Stimulated activated CD4-positive, alpha-beta T cell treated with anti-CD3 and anti-CD28 coated beads, TNF-alpha, amount 100 ng/mL, for 4 hours (primary cell): ENCODE results near the gene TMEM156.
"Not testable (repeated sequence)": the region's sequence is repeated elsewhere in the genome, so short reads cannot be mapped to it uniquely, and the experiment has no call there.

Experiments
- DNase-seq, 3 experiments: peaks; one replicate each; pipeline ENCODE4 v3.0.0-alpha.2; 2020; ENCODE audit warnings: low read depth in 3 of 3

Gene TMEM156

DNA sequence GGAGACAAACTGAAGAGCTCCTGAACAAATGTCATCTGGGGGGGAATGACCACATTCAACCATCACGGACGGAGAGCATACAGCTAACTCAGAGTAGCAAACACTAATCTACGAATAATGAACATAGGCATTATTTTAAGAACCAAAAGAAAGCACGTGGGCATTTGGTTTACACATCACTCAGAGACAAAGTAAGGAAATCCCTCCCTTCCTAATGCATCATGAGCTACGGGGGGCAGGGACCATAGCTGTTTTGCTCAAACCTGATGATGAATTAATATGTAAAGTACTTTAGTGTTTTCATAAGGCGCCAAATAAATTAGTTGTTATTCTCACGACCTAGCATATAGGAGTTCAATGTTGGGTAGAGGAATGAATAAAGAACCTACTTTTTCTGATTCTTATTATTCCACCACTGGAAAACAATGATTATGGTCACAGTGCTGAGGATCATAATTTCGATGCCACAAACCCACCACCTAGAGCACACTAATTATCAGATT is 11.7 kb upstream of the TMEM156 start:
- no peak for DNase-seq

- no peak for DNase-seq
Measured at GRCh38 chr4:39043058-39043860, 11.1 kb upstream of the TMEM156 start.

DNA sequence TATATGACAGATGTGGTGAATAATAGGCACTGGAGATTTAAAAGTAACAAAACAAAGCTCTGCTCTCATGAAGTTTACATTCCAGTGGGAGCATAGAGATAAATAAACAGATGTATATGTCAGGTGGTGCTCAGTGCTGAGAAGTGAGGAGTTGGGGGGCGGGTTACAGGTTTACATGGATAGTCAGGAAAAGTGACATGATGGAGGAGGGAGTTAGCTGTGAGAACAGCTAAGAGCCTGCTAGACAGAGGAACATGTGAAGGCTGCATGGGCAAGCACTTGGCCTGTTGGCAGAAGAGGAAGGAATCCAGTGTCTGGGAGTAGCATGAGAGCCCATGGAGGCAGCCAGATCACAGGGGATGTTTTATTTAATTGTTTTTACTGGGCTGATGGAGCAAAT is 10.2 kb upstream of the TMEM156 start:
- DNase-seq: no peak

DNA sequence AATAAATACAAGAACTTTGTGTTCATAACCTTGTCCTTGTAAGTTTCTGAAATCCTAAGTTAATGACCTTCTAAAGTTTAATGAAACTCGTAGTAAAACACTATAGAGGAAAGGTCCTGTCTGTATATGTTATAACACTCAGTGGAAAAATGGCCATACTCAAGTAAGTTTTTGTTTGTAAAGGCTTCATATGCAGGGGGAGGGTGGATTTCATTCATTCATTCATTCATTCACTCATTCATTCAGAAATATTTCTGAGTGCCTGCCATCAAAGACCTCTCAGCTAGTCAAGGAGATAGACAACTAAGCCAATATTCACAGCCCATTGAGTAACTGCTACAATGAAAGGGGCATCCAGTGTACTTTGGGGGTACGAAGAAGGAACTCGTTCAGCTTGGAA is 6.9 kb upstream of the TMEM156 start:
- DNase-seq: no peak

- DNase-seq: no peak
Measured at GRCh38 chr4:39037941-39038340, 5.7 kb upstream of the TMEM156 start.

GRCh38 chr4:39037491-39037825 is 5.2 kb upstream of the TMEM156 start:
- DNase-seq: no peak

DNA sequence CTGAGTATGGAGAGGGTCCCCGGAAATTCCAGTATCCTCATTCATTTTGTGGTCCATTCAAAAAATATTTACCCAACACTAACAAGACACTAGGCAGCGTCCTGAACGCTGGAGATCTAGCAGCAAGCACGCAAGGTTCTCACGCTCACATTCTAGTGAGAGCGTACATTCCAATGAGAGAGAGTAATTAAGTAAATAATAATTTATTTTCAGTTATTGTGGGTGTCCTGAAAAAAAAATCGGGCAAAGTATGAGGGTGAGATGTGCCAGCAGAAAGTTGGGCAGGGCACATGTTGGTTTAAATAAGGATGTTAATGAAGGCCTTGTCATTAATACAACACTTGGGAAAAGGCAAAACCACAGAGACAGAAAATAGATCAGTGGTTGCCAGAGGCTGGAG is 4.0 kb upstream of the TMEM156 start:
- DNase-seq: no peak

DNA sequence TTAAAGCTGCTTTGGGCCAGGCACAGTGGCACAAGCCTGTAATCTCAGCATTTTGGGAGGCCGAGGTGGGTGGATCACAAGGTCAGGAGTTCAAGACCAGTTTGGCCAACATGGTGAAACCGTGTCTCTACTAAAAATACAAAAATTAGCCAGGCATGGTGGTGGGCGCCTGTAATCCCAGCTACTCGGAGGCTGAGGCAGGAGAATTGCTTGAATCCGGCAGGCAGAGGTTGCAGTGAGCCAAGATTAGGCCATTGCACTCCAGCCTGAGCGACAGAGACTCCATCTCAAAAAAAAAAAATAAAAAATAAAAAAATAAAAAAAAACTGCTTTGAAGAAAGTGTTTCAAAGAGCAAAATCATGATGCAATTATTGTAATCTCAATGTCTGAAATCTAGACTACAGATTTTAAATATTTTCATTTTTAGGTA is 604 bp downstream of the TMEM156 start:
- not testable (repeated sequence) for DNase-seq

GRCh38 chr4:39030725-39031124 is 1.5 kb downstream of the TMEM156 start:
- DNase-seq: no peak

GRCh38 chr4:39029752-39030694 is 2.2 kb downstream of the TMEM156 start:
- DNase-seq: no peak

GRCh38 chr4:39026096-39026495 is 6.1 kb downstream of the TMEM156 start:
- no peak for DNase-seq

DNA sequence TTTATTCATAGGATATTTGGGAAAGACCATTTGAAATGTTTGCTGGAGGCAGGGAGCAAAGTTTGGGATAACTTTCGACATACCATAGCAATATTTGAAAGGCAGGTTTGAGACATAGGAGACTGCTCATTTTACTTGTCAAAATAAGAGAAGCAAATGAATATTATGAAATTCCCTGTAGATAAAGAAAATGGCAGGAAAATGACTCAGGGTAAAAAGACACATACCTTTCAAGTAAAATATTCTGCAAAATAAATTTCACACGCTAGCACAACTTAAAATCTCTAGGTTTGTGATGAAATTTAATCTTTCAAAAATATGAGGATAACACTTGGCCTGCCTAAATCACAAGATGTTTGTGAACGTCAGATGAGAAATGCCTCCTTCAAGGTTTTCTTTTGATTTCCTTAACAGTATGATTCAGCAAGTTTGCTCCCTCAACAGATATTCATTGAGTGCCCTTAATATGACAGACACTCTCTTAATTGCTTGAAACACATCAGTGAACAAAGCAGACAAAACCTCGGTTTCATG is 6.6 kb downstream of the TMEM156 start:
- no peak for DNase-seq

DNA sequence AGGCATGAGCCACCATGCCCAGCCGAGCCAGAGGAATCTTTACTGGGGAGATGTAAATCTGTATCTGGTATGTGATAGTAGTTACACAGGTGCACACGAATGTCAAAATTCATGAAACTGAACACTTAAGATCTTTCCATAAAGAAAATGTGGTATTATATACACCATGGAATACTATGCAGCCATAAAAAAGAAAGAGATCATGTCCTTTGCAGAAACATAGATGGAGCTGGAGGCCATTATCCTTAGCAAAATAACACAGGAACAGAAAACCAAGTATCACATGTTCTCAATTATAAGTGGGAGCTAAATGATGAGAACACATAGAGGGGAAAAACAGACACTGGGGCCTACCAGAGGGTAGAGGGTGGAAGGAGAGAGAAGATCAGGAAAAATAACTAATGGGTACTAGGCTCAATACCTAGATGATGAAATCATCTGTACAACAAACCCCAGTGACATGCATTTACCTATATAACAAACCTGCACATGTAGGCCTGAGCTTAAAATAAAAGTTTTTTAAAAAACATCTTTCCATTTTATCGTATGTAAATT is 7.8 kb downstream of the TMEM156 start:
- DNase-seq: no peak

- no peak for DNase-seq
Measured at GRCh38 chr4:39023059-39023458, 9.2 kb downstream of the TMEM156 start.

DNA sequence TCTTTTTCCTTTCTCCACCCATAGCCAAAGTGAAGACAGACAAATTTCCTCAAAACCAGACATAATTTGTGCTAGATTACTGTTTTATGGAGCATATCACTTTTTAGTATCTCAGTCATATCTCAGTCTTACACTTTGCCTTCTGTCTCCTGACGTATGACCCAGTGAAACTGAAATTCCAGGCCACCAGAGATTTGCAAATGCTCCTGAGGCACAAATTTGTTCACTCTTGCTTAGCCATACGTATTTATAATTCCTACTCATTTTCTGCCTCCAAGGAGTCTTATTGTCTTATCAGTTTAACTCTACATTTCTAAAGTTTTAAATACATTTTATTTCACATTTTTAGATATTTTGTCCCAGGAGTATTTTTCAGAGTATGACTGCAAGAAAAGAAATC is 10.0 kb downstream of the TMEM156 start:
- DNase-seq: no peak

- DNase-seq: no peak
Measured at GRCh38 chr4:39021631-39022030, 10.6 kb downstream of the TMEM156 start.

DNA sequence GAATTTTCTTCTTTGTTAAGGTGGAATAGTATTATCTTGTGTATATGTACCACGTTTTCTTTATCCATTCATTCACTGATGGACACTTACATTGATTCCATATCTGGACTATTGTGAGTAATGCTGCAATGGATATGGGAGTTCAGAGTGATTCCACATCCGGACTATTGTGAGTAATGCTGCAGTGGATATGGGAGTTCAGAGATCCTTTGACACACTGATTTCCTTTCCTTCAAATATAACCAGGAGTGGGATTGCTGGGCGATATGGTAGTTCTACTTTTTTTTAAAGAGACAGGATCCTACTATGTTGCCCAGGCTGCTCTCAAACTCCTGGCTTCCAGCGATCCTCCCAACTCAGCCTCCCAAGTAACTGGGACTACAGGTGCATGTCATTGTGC is 12.1 kb downstream of the TMEM156 start:
- DNase-seq: no peak

DNA sequence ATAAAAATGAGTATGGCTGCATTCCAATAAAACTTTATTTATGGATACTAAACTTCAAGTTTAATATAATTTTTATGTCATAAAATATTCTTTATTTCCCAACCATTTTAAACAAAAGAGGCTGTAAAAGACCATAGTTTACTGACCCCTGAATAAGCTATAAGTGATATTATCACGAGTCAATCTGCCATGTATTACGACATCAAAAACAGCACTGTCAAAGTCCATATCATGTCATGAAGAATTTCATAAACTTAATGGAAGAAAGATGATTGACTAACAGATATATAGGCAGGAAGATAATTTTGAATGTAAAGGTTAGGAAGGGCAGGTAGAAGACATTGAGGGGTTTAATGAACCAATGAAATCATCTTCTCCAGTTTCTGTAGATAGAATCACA is 18.2 kb downstream of the TMEM156 start:
- no peak for DNase-seq

DNA sequence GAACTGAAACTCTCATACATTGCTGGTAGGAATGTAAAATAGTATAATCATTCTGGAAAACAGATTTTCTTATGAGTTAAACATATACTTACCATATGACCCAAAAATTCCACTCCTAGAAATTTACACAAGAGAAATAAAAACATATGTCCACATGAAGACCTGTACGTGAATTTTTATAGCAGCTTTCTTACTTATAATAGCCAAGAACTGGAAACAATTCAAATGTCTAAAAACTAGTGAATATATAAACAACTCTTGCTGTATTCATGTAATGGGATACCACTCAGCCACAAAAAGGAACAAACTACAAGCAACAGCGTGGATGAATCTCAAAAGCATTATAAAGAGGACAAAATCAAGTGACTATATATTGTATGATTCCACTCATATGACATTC is 27.5 kb downstream of the TMEM156 start:
- no peak for DNase-seq

DNA sequence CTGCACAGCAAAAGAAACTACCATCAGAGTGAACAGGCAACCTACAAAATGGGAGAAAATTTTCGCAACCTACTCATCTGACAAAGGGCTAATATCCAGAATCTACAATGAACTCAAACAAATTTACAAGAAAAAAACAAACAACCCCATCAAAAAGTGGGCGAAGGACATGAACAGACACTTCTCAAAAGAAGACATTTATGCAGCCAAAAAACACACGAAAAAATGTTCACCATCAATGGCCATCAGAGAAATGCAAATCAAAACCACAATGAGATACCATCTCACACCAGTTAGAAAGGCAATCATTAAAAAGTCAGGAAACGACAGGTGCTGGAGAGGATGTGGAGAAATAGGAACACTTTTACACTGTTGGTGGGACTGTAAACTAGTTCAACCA is 30.2 kb downstream of the TMEM156 start:
- DNase-seq: not testable (repeated sequence)

- DNase-seq: no peak
Measured at GRCh38 chr4:38995660-38996005, 36.6 kb downstream of the TMEM156 start.

DNA sequence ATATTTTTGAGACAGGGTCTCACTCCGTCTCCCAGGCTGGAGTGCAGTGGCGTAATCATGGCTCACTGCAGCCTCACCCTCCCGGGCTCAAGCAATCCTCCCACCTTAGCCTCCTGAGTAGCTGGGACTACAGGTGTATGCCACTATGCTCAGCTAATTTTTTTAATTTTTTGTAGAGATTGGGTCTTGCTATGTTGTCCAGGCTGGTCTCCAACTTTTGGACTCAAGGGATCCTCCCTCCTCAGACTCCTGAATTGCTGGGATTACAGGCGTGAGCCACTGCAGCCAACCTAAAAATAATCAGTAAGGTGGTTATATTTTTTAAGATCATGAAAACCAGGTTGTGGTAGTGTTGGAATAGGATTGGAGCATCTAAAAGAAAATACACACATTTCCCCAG is 38.1 kb downstream of the TMEM156 start:
- DNase-seq: no peak
